ENCODE measurements around the gene IRF4.

DNA sequence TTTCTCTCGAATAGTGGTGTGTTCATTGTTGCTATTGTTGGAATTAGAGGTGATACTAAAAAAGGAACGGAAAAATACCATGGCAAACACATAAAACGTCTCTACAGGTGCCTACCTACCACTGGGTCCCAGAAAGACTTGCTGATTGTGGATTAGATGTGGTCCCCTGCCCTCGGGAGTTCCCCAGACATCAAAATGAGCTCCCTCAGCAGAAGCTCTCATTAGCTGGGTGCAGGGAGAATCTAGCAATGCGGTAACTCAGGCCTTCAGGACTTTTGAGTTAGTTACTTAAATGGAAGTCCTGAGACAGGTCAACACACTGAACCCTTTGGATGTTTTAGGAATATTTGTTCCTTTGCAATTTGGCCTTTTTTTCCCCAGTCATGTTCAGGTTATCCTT, 6.1 kb downstream of the IRF4 start:
- TF ChIP-seq EZH2 (IDR thresholded peaks at IDR 0.05; ENCODE audit: low read length, unreplicated experiment) (no peak), EZH2phosphoT487 (IDR thresholded peaks at IDR 0.05; ENCODE audit: borderline replicate concordance, low read length) (no peak)
- TF ChIP-seq, protein P1, sequence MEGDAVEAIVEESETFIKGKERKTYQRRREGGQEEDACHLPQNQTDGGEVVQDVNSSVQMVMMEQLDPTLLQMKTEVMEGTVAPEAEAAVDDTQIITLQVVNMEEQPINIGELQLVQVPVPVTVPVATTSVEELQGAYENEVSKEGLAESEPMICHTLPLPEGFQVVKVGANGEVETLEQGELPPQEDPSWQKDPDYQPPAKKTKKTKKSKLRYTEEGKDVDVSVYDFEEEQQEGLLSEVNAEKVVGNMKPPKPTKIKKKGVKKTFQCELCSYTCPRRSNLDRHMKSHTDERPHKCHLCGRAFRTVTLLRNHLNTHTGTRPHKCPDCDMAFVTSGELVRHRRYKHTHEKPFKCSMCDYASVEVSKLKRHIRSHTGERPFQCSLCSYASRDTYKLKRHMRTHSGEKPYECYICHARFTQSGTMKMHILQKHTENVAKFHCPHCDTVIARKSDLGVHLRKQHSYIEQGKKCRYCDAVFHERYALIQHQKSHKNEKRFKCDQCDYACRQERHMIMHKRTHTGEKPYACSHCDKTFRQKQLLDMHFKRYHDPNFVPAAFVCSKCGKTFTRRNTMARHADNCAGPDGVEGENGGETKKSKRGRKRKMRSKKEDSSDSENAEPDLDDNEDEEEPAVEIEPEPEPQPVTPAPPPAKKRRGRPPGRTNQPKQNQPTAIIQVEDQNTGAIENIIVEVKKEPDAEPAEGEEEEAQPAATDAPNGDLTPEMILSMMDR (conservative IDR thresholded peaks at IDR 0.05; ENCODE audit: low read depth, low read length), result no peak
